ENCODE measurements around the gene BCLAF1.

The BCLAF1 gene

GRCh38 chr6:136209496-136209895 lies 80.2 kb downstream of the BCLAF1 start:
- H3K4me1 Mint-ChIP-seq, result no peaks in the 10 kb centered on the region
- H3K9me3 Mint-ChIP-seq, result no peaks in the 10 kb centered on the region
- no peaks in the 10 kb centered on the region for H3K36me3 Mint-ChIP-seq
- H3K27me3 Mint-ChIP-seq, result no peaks in the 10 kb centered on the region
- H3K4me3 Mint-ChIP-seq, result no peak overlapping the region
- no peak overlapping the region for H3K27ac Mint-ChIP-seq

GRCh38 chr6:136208783-136209182 lies 80.9 kb downstream of the BCLAF1 start:
- Mint-ChIP-seq H3K36me3 (no peaks in the 10 kb centered on the region), H3K4me3 (no peak overlapping the region), H3K9me3 (no peaks in the 10 kb centered on the region), H3K27ac (no peak overlapping the region), H3K4me1 (no peaks in the 10 kb centered on the region), H3K27me3 (no peaks in the 10 kb centered on the region)

All from activated naive CD4-positive, alpha-beta T cell treated with anti-CD3 and anti-CD28 coated beads, Interleukin-2, amount 50 U/mL, for 24 hours (primary cell).